A172 (cell line): Measurements from ENCODE around the gene CCDC93. TPM values are rescaled to one million over a fixed set of nuclear protein-coding genes. Genes with fewer than 3 reads are reported as not detected.
A peak's percentile ranks its signal among the peaks of the same experiment; 100 is the strongest.

Experiments
- DNase-seq: peaks from one replicate; pipeline ENCODE4 v3.0.0-alpha.2; 2015; ENCODE audit warnings: low spot score
- total RNA-seq: library from RNA; depleted of rRNA; stranded (reverse); fragments of >200 nt; shearing (Covaris generic); gene quantifications from 2 replicates; pipeline ENCODE4 v1.2.3, GENCODE V29; 2014; rRNA removed

The CCDC93 gene, protein sequence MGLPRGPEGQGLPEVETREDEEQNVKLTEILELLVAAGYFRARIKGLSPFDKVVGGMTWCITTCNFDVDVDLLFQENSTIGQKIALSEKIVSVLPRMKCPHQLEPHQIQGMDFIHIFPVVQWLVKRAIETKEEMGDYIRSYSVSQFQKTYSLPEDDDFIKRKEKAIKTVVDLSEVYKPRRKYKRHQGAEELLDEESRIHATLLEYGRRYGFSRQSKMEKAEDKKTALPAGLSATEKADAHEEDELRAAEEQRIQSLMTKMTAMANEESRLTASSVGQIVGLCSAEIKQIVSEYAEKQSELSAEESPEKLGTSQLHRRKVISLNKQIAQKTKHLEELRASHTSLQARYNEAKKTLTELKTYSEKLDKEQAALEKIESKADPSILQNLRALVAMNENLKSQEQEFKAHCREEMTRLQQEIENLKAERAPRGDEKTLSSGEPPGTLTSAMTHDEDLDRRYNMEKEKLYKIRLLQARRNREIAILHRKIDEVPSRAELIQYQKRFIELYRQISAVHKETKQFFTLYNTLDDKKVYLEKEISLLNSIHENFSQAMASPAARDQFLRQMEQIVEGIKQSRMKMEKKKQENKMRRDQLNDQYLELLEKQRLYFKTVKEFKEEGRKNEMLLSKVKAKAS
- 15.0 and 21.8 TPM in 2 replicates for total RNA-seq

DNA sequence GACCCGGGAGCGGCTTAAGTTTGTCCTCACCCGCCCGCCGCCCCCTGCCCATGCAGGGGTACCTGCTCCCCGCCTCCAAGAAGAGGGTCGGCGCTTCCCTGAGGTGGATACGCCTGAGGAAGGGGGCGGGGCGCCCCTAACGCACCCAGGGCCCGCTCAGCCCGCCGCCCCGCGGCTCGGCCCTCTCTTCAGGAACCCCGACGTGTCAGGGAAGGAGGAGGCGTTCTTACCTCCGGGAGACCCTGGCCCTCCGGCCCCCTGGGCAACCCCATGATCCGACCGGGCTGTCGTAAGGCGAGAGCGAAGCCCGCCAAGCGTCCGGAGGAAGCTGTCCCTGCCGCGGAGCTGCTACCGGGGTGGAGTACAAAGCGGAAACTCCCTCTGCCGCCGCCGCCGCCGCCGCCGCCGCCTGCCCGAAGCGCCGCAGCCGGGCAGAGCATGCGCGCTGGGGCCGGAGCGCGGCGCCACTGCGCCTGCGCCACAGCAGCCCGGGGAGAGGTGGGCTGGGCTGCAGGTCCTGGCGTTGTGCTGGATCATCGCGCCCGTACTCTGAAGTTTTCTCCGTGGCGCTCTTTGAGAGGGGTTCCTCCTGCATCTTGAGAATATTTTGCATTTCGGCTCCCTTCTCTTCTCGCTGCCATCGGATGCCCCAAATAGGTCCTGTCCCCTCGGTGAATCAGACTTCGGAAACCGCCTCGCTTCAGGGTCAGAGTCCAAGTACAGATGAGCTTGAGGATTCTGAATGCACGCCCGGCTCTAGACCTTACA lies at the start of gene CCDC93:
Gene CCDC93, minus strand, starts transcription at position 347 of the 768 bp plus-strand sequence. Its CDS starts 75 bp downstream, at position 272.
- DNase-seq = peak; percentile 70

DNA sequence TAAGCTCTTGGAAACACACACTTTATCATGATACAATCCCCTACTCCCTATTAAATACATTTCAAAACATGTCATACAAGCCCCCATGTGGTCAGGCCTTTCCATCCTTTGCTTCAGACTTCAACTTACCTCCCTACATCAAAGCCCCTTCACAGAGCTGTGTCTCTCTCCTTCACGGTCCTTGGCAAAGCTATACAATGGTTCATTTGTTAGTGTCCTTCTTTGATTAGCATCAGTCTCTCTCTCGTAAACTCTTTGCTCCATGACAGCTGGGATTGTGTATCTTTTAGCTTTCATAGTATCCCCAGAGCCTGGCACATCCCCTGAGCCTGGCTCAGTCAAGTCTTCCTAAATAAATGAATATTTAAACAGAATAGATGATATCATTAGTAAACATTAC lies 48.8 kb upstream of the CCDC93 start:
- DNase-seq = no peak

DNA sequence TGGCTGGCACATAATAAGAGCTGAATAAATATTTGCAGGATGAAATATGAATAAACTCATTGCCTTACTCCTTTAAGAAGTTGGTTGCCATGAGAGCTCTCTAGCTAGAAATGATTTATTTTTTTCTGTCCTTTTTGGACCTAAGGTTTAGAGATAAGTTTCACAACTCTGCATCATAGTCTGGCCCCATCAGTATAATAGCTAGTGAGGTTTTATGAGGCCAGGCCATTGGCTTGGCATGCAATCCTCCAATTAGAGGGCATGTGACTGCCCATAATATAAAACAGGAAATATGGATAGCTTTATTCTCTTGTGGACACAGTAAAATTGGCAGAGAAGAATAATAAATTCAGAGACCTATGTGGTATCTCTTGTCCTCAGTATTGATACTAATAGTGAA lies 48.2 kb upstream of the CCDC93 start:
- peak; percentile 3 for DNase-seq

DNA sequence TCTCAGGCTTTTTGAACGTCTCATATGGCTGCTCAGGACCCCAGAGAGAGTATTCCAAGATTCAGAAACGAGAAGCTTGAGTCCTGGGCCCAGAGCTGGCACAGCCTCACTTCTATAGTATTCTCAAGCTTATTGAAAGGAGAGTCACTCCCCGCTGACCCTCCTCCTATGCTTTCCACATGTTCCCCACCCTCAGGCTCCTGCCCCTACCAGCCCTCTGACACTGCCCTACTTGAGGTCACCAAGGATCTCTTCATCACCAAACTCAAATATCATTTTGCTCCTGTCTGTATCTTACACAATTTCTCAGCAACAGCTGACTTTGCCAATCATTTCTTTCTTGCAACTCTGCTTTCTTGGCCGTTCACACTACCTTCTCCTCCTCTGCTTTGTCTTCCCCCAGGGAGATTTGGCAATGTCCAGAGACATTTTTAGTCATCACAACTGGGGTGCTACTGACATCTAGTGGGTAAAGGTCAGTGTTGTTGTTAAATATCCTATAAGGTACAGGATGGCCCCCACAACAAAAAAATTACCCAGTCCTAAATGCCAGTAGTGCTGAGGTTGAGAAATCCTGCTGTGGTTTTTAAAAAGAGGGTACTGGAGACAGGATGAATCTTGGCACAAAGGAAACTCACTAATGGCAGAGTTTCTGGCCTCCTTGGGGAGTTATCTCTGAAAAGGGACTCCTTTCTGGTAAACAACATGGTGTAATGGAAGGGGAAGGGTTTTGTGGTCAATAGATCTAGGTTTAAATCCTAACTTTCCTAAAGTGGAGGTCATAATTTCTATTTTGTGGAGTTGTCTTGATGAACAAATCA lies 47.5 kb upstream of the CCDC93 start:
- peak; percentile 66 for DNase-seq

DNA sequence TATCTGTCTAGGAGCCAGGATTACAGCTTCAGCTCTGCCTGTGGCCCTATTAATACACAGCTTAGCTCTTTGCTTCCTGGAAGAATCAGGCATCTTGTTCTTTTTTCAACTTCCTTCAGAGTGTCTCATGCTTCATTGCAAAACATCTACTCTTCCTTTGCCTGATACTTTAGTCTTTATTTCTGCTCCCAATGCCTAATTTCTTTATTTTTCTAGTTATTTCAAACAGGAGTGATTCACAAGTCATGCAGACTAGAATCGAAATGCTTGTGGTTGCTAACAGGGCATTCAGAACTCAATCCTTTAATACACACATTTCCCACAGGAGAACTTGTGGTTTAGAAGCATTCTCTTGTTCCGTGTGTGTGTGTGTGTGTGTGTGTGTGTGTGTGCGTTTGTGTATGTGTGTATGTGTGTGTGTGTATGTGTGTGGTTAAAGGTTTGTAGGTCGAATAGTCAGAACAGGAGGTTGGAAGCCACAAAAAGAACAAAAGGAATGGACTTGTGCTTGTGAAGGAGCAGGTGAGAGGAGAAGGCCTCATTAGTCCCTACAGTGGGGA lies 46.1 kb upstream of the CCDC93 start:
- peak; percentile 75 for DNase-seq

DNA sequence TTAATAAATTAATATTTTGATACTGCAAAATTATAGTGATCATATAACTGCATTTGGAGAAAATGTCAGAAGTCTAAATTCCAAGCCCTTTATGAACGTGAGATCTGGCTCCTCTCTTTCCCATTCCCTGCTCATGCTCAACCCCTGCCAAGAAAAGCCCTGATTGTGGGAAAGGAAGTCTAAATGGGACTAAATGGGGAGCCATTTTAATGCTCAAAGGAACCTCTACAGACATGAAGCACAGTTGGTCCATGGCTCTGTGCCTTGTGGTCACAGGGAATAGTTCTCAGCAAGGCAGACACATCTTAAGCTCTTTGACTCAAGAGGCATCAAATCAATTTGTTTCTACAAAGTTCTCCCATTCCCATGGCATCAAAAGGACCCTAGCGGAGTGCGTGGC lies 45.1 kb upstream of the CCDC93 start:
- no peak for DNase-seq

DNA sequence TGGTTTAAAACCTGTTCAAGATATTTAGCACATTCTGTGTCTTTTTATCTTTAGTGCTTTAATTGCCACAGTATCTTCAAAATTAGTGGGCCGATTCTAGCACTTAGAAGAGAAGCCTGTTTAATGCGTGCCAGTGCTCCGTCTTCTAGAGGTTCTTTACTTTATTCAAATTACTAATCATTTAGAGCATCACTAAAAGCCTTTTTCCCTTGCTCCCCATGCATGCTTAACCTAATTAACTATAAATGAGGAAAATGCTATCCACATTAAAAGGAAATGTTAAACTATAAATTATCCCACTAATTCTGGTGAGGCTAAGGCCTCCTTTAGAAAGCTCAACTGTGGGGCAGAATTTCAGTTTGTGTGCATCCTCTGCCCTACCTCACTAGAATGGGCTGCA lies 42.9 kb upstream of the CCDC93 start:
- no peak for DNase-seq

DNA sequence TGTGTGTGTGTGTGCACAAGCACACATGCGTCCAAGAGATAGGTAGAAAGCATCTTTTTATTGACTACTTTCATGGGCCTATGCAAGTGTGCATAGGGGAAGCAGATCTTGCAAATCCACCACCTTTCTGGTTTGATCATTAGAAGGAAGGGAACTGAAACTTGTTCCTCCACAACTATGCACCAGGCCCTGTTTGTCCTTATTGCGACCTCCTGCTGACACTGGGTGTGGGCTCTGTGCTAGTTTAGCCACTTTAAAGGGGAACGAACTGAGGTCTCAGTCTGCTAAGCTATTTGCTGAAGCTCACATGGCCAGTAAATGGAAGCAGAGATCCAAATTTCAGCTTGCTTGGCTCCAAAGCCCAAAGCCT lies 42.3 kb upstream of the CCDC93 start:
- DNase-seq = no peak

DNA sequence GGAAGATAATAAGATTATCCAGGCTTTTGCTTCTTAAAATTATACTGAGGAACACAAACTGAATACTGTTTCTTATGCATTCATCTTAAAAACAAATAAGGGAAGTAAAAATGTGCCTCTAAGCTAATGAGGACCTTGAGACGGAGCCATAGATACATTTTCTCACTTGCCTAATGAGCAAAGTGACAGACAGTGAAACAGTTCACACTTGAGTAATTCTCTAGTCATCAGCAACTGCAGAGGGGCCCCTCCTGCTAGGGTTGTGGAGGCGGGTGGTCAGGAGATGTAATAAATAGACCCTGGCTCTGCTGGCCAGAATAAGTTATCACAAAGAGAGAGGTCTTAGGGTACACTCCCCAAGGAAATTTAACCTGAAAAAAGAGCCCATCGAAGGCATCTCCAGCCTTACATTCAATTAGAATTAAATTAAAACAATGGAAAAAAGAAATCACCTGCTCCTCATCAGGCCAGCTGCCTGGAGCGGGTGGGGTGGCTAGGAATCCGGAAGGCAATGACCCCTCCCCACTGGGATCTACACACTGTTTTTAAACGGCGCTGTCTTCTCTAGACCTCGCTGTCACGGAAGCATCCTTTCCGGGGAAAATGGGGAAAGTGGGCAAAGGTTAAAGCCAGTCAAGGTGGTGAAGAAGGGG lies 41.8 kb upstream of the CCDC93 start:
- no peak for DNase-seq

DNA sequence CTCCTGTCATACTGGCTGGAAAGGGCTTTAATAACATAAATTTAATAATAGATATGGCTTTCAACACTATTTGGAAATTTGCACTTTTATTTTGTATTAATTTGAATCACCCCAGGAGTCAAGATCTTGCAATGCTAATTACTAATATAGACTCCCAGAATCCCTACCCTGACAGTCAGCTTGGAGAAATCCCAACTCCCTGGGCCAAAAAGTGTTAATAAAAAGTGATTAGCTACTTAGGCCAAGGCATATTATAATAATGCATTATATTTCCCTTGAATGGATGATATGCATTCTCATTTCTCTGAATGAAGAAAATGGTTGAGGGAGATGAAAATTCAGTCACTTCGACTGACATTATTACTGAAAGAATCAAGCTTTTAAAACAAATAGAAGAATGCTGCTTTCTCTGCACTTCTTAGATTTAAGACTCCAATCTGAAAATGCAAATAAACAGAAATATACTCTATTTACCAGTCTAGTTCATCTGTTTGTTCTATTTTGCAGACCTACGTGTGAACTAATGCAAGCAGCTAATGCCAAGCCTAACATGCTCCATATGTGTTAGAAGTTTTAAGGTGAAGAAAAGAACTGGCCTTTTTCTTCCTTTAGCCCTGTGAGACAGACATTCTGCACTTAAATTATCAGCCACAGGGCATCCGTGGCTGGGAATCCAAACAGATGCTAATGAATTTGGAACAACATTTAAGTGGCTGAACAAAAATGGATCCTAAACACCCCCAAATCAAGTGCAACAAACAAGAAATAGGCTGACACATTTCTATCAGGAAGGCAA lies 40.5 kb upstream of the CCDC93 start:
- DNase-seq = no peak

DNA sequence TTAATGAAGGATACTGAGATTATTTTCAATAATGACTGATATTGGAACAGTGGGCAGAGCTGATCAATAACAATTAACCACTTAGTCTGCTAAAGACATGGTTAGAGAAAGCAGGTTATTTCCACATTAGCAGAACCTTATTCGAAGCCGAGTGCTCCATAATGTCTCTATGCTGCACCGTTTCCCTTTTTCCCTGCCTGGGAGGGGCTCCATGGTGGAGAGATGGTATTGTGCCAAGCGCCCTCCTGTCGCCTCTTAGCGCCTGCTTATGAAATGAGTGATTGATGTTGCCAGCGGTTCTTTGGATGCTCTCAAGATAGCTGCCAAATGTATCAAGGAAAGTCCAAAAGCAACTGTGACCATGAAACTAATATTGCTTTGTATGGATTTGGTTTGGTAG lies 39.8 kb upstream of the CCDC93 start:
- no peak for DNase-seq

DNA sequence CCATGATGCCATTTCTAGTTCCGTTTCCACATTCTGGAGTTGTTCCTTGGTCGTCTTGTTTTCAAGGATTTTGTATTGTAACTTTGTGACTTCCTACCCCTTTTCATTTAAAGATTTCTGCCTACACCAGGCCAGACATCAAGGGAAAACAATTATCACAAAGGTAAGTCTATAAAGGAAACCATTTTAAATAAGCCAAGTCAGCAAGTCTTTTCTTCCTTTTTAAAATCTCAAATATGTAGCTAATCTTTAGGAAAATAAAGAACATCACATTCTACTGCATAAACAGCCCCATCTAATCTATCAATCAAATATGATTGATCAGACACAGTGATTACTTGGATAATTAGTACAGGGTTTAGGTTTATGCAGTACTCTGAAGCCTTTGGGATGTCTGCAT lies 38.6 kb upstream of the CCDC93 start:
- no peak for DNase-seq

DNA sequence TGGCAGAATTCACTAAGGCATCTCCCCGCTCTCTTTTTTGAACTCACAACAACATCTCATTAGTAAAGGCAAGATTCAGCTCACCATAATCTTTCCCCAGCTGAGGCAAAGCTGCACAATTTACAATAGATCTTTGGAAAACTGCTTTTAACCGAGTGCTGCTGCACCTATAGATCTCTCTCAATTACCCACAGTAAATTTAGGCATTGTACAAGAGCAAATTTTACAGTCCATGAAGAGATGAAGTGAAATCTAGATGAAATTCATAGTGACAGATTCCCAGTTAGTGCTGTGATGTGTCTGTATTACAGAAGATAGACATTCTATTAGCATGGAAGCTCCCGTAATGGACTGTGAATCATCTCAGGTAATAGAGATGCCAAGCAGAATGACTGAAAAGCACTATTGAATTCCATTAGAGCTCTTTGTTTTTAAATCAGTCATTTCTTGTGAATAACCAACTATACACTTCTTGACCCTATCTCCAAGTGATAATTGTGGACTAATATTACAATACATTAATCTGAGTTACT lies 38.0 kb upstream of the CCDC93 start:
- DNase-seq = no peak

DNA sequence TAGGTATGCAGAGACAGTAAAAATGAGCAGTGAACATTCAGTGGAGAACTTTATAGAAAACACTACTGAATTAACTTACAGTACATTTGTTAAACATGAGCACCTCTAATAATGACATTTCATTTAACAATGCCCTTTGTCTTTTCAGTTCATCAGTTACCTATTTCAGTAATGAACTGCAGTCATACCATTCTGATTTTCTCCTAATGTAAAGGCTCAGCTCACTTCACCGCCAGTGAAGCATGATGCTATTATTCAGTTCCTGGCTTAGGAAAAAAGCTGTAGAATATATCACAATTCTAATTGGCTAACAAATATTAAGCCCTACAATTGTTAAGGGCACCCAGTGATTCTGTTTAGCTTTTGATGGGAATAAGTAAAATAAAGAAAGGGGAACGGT lies 37.1 kb upstream of the CCDC93 start:
- no peak for DNase-seq

DNA sequence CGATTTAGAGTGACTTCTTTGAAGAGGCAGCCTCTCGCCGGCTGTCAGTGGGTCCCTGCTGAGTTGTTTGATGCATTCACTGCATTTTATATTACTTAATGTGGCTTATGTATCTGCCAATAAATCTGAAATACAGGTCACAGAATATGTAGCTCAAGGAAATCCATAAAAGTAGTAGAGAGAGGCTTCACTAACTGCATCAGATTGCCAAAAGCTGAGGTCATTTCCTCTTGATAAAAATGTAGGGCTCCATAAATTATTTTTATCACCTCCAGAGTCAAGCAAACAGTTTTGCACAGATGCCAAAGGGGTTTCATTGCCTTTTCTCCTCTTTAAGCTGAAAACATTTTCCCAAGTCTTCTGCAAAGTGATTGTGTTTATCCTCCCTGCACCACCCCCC lies 36.5 kb upstream of the CCDC93 start:
- peak; percentile 85 for DNase-seq

DNA sequence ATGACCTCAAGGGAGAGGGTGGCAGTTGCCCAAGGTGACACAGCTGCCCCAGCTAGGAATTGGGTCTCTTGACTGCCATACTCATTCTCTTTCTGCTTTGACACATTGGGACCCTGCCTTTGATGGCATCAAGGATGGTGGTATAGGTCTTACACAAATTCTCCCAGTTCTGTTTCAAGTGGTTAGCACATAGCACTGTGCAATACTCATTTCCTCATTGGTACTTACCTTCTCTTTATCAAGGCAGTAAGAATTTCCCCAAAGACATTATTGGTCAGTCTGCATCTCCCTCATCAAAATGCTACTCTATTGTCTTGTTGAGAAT lies 35.9 kb upstream of the CCDC93 start:
- DNase-seq = no peak

DNA sequence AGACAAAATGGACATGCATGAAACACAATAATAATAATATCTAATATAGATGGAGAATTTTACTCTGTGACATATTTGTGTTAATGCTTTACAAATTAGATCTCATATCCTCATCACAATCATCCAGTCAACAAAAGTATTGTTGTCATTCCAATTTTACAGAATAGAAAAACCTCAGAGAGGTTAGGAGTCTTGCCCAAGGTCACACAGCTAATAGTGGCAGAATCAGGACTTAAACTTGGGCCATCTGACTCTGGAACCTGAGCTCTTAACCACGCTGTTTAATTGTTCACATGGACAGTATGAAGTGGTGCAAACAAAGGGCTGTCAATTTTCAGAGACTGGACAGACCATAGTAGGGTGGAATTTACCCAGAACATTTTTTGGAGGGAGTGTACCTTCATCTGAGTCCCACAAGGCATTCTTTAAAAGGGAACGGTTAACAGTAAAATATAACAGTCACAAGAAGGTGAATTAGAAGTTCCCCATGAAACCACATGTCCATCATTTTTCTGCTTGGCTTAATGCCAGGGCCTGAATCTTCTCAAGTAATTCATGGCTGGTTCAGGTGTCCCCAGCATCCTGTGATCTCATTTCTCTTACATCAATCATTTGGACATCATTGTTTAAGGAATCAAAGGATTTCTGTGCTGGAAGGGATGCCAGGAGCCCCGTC lies 35.4 kb upstream of the CCDC93 start:
- peak; percentile 70 for DNase-seq

DNA sequence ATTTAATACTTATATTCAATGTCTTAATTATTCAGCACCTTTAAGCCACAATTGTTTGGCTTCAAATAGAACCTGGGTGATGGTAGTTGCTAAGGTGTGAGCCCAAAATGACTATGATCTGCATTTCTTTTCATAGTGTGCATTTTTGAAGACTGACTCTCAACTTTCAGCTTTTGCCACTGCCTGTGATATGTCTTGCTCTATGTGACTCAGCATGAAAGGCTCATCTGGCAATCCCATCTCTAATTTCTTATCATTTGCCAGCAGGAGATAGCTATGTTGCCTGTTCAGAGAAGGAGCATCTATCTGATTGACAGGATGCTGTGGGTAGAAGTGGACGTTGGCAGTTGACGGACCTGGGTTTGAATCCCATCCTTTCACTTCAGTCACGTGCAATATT lies 34.5 kb upstream of the CCDC93 start:
- DNase-seq = peak; percentile 42

DNA sequence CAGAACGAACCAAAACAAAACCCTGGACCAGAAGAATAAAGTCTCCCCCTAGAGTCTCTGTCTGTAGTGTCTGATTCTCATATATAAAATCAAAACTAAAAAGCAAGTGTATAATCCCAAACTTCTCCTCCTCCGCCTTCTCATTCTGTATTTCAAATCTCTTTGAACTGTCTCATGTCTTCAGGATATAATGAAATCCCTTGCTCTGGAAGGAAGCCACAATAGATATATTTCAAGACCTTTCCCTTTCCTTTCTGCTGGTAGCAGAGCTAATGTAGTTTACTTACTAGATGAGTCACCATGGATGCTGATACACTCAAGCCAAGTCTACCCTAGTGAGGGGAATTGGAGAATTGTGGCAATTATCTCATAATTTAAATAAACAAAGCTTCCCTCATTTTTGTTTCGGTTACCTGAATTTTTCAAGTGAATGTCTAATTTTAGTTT lies 33.5 kb upstream of the CCDC93 start:
- peak; percentile 70 for DNase-seq
